Measurements from ENCODE around the gene DOK4.

DOK4 gene

DNA sequence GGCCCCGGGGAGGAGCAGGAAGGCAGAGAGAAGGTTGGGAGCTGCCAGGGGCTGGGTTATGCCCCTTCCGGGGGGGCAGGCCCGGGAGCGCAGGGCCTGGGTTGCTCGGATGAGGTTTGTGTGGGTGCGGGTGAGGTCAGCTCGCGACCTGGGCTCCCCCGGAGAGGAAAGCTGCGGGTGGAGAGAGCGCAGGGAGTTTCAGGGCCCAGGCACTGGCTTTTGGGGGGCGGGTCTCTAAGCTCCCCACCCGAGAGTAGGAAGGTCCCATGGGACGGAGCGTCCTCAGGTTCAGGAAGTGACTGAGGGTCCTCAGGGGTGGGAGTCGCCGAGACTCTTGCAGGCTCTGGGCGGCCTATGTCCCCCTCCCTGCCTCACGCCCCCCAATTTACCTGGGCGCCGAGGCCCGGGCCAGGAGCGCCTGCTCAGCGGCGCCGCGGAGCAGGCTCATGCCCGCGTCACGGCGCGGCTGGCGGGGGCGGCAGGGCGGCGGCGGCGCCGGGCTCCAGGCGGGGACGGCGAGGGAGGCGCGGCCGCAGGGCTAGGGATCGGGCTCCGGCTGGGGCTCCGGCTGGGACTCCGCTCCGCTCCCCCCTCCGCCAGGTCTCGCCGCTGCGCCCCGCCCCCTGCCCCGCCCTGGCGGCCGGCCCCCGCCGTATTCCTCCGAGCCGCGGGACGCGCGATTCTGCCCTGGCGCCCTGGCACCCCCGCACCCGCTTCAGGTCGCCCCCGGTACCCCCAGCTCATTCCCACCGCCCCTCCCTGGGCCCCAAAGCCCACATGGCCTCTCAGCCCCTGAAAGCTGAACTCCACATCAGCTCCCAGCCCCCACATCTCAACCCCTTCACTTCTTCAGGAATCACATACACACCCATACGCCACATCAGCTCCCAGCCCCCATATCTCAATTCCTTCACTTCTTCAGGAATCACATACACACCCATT, at the start of gene DOK4:
DOK4 (minus strand) TSS at position 578 of the 942 bp plus-strand sequence. CDS start 6,986 bp downstream, outside the sequence.
- DNase-seq (ENCODE audit: low spot score): peak; percentile 76

- DNase-seq (ENCODE audit: low spot score): peak; percentile 95
These were observed 49.5 kb upstream of the DOK4 start for GRCh38 chr16:57535680-57536305.

DNA sequence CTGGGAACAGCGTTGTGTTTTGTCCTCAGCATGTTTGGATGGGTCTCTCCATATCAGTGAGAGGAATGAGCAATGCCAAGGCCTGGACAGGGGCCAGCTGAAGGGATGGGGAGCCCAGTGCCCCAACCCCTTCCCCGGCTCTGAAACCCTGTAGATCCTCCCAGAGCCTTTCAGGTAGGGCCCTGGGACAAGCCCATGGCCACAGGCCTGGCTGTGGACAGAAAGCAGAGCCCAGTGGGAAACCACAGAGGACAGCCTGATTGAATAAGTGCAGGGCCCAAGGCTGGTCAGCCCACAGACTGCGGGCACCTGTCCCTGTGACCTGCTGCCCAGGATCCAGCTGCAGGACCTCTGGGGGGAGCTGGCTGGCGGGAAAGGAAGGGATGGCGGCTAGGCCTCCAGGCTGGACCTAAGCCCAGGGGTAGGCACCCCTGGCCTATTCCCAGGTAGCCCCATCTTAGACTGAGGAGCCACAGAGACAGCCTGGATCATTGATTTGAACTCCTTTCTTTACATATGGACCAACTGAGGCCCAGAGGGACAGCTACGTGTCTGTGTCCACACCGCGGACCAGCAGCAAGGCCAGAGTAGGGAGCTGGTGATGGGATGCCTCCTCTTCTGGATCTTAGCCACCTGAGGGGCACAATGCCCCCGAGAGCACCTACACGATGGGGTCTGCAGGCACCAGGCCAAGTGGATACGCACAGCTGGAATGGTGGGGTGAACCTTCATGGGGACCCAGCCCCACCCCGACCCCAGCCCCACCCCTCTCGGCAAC, 48.8 kb upstream of the DOK4 start:
- no peak for DNase-seq (ENCODE audit: low spot score)

DNA sequence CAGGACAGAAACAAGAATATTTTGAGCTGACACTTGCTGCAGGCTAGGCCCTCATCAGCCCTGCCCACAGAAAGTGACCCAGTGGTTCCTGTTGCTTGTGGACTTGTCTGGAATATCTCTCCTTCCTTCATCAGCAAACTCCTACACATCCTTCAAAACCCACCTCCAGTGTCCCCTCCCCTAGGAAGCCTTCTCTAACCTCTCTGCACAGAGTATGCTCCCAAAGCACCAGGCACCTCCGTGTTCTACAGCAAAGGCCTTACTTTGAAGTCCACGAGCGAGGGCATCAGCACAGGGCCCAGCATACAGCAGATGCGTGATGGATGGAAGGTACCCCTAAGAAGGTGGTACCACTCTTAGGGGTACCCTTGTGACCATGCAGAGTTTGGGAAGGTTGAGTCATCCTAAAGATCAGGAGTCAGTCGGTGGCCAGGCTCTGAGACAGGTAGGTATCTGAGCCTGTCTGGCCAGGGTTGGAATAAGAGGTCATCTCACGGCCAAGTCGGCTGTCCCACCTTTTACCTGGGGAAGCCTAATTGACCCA, 48.1 kb upstream of the DOK4 start:
- DNase-seq (ENCODE audit: low spot score): no peak

- DNase-seq (ENCODE audit: low spot score): no peak
These were observed 47.4 kb upstream of the DOK4 start for GRCh38 chr16:57533431-57534336.

GRCh38 chr16:57532266-57532625, 46.0 kb upstream of the DOK4 start:
- DNase-seq (ENCODE audit: low spot score): no peak

DNA sequence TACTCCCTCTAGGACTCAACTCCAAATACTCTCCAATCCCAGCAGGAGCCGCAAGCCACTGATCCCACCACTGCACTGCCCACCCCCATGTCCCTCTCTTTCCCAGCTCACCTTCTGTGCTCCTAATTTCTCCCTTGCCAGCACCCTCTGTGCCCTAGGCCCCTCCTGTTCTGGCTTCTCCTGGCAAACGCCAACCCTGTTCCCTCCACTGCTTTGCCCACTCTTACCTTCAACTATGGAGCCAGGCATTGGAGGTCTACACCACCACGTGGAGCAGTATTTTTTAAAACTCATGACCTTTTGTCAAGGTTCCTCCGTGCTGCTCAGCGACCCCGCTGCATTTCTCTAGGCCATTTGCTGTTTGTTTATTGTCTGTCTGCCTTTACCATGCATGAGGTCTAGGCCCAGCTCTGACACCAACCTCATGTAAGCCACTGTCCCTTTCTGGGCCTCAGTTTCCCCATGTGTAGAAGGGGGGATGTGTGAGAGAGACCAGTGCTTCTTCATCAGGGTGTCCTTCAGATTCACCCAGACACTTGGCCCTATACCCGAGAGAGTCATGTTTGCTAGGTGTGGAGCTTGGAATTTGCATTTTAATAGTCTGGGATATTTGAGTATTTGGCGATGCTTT, 45.5 kb upstream of the DOK4 start:
- DNase-seq (ENCODE audit: low spot score): no peak

GRCh38 chr16:57531253-57531575, 44.9 kb upstream of the DOK4 start:
- no peak for DNase-seq (ENCODE audit: low spot score)

DNA sequence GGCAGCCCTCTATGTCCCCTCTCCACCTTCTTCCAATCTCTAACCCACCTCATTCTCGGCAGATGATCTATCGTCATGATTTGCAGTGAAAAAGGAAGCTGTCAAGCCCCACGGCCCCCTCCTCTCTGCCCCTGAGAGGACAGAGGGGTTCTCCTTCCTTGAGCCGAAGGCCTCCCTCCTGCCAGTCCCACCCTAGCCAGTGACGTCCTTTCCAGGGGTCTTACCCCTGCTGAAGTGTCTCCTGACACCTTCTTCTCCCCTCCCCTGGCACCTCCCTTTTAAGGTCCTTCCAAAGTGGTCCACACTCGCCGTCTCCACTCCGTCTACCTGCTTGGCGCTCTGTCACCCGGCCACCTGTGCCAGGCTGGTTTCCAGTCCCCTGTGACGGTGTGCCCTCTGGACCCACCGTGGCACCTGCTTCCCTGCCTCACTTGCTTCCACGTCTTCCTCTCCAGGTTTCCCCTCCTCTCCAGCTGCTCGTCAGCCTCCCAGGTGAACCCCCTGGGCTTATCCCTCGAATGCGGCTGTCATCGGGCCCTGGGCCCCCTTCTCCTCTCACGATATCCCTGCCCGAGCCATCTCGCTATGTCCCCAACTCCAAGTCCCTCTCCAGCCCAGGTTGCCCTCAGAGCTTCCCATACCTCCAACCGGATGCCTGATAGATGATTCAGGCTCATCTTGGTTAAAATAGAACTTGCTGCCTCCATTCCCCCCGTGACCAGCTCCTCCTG, 44.4 kb upstream of the DOK4 start:
- DNase-seq (ENCODE audit: low spot score): no peak

DNA sequence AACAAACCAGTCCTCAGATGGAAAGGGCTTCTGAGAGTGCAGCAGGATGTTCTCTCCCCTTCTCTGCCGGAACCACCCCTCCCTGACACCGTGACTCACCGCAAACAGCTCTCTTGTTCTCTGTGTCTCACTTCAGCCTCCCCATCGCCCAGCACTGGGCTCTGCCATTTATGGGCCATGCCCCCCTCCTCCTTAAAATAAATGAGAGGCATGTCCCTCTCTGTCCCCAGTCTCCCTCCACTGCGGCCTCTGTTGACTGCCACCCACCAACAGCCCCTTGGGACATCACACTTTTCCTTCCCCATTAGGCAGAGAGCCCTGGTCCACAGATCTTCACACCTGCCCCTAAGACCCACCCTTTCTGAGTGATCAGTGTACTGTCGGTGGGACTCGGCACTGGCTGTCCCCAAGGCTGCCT, 43.8 kb upstream of the DOK4 start:
- peak; percentile 82 for DNase-seq (ENCODE audit: low spot score)

DNA sequence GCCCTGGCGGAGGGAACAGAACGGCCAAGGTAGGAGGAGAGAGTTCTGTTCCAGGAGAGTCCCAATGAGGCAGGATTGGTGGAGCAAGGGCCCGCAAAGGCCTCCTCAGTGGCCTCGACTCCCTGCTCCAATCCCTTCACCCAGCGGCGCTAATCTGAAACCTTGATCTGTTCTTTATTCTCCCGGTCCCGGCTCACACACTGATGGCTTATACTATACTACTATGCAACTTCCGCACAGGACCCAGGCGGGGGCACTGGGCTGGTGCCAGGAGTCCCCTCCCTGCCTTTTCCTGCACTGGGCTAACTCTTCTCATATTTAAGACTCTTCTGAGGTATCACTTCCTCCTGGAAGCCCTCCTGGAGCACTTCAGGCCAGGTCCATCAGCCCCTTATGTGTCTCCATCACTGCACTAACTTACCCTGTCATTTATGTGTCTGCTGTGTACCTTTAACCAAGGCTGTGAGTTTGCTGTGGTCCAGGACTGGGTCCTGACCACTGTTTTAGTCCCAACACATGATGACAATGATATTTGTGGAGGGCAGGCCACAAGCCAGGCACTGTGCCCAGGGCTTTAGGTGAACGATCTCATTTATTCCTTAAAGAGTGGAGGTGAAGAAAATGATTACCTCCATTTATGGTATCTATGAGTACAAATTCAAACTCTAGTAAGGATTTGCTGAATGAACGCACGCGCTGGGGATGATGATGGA, 43.3 kb upstream of the DOK4 start:
- no peak for DNase-seq (ENCODE audit: low spot score)

DNA sequence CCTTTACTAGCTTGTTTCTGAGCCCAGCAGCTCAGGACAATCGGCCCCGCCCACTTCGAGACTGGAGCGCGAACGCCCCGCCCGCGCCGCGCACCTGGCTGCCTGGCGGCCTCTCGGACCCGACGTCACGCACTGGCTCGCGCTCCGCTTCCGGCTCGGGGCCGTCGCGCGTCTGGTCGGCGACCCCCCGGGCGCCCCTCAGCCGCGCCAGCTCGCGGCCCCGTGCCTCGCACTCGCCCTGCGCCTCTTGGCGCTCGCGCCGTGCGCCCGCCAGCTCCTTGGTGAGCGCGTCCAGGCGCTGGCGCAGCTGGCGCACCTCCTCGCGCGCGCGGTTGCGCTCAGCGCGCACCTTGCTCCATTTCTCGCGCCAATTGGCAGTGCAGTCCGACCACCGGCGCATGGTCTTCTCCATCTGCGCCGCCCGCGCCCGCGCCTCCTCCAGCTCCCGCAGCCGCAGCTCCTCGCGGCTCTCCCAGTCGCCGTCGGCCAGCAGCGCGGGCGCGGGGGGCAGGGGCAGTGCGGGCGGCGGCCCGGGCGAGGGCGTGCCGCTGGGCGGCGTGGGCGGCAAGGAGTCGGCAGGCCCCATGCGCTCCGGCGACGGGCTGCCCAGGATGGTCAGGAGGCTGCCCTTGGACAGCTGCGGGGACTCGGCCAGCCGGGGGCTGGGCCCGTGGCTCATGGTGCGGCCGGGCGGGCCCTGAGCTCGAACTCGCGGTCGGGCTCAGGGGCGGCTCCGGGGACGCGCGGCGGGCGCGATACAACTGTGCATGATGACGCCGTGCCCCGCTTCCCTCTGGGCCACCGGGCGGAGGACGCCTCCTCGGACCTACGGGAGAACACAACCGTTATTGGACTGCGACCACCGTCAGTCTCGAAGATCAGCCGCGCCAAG, 42.5 kb upstream of the DOK4 start:
- DNase-seq (ENCODE audit: low spot score): no peak

DNA sequence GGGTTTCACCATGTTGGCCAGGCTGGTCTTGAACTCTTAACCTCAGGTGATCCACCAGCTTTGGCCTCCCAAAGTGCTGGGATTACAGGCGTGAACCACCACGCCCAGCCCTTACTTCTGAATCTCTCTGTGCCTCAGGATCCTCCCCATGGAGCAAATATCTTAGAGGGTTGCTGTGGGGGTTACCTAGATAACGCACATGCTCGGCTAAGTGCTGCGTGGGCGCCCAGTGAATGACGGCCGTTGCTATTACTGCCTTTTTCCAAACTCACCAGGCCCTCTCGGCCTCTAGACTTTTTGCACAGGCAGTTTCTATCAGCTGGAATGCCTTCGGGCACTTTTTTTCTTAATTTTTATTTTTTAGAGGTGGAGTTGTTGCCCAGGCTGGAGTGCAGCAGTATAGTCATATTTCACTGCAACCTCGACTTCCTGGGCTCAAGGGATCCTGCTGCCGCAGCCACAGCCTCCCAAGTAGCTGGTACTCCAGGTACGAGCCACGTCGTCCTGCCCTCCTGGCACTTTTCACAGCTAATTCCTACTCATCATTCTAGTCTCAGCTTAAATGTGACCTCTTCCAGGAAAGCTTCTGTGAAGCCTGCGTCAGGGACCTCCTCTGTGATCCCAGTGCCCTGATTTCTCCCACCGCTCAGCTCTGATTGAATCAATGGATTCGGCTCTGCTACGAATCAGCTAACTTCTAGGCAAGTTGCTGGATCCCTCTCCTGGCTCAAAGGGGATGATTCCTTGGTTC, 41.5 kb upstream of the DOK4 start:
- DNase-seq (ENCODE audit: low spot score): no peak

DNA sequence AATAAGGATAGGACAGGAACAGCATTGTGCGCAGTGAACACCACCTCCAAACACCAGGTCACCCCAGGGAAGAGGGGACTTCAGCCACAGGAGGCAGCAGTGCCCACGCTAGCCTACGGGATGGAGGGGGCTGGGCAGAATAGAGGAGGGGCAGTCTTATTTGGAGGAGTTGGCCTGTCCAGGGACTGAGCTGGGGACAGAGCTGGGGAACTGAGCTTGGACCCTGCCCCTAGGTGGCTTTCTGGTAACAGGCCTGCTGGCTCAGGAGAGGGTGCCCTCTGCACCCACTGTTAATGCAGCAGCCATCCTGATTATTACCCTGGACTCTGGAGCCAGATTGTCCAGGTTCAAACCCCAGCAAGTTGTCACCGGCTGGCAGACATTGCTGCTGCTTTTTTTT, 40.7 kb upstream of the DOK4 start:
- DNase-seq (ENCODE audit: low spot score): no peak

DNA sequence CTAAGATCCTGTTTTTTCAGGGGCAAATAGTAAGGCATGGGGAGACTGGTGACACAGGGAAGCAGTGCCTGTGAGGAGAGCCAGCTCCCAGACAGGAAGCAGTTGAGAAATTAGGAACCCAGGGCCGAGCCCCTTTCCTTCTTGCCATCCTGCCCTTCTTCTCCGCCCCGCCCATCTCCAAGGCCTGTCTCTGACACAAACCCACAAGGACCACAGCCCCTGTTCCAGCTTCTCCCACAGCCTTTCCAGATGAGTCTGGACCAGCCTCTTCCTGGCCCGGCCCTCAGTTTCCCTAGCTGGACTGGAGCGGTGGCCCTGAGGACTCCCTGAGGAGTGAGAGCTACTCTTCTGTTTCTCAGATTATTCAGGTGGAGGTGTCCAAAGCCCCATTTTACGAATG, 40.2 kb upstream of the DOK4 start:
- DNase-seq (ENCODE audit: low spot score): no peak

GRCh38 chr16:57525761-57526160, 39.5 kb upstream of the DOK4 start:
- no peak for DNase-seq (ENCODE audit: low spot score)

DNA sequence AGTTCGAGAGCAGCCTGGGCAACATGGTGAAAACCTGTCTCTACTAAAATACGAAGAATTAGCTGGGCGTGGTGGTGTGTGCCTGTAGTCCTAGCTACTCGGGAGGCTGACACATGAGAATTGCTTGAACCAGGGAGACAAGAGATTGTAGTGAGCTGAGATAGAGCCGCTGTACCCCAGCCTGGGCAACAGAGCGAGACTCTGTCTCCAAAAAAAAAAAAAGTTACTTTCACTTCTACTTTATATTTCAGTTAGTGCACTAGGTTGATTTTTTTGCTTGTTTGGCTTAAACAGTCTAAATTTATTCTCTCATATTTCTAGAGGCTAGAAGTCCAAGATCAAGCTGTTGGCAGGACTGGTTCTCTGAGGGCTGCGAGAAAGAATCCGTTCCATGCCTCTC, 36.7 kb upstream of the DOK4 start:
- no peak for DNase-seq (ENCODE audit: low spot score)

GRCh38 chr16:57519796-57520360, 33.6 kb upstream of the DOK4 start:
- peak; percentile 82 for DNase-seq (ENCODE audit: low spot score)
